HK-2 (cell line): ENCODE data around the gene WNK4.

ENCODE experiments used
- DNase-seq: peaks from one replicate; pipeline ENCODE4 v3.0.0-alpha.2; 2018; ENCODE audit not compliant: unreplicated experiment

Gene WNK4

GRCh38 chr17:42772945-42773289 lies 7.5 kb upstream of the WNK4 start:
- DNase-seq: no peak

GRCh38 chr17:42773290-42774035 lies 6.9 kb upstream of the WNK4 start, which contains the start of gene VPS25:
Gene VPS25, plus strand, starts transcription at chr17:42773449. Its CDS starts 27 bp downstream, at chr17:42773476.
- DNase-seq: peak; percentile 80

- DNase-seq: no peak
These were observed 6.2 kb upstream of the WNK4 start for GRCh38 chr17:42774066-42774745.

- peak; percentile 65 for DNase-seq
These were observed 4.8 kb upstream of the WNK4 start for GRCh38 chr17:42775534-42776098.

- no peak for DNase-seq
These were observed 1.8 kb upstream of the WNK4 start for GRCh38 chr17:42778570-42778969.

GRCh38 chr17:42779304-42779935 lies 990 bp upstream of the WNK4 start:
- no peak for DNase-seq

- DNase-seq: no peak
These were observed 635 bp downstream of the WNK4 start for GRCh38 chr17:42780851-42781638.

GRCh38 chr17:42781639-42782165 lies 1.3 kb downstream of the WNK4 start:
- DNase-seq: no peak

GRCh38 chr17:42782166-42783061 lies 2.0 kb downstream of the WNK4 start:
- no peak for DNase-seq

GRCh38 chr17:42783062-42783790 lies 2.8 kb downstream of the WNK4 start:
- peak; percentile 67 for DNase-seq

- no peak for DNase-seq
These were observed 3.4 kb downstream of the WNK4 start for GRCh38 chr17:42783791-42784138.

- no peak for DNase-seq
These were observed 4.0 kb downstream of the WNK4 start for GRCh38 chr17:42784409-42784808.

GRCh38 chr17:42784811-42785592 lies 4.6 kb downstream of the WNK4 start:
- no peak for DNase-seq

- no peak for DNase-seq
These were observed 6.9 kb downstream of the WNK4 start for GRCh38 chr17:42787266-42787665.

GRCh38 chr17:42791948-42792347 lies 11.5 kb downstream of the WNK4 start:
- DNase-seq: no peak

GRCh38 chr17:42792545-42792944 lies 12.1 kb downstream of the WNK4 start:
- DNase-seq: no peak

- no peak for DNase-seq
These were observed 14.7 kb downstream of the WNK4 start for GRCh38 chr17:42795061-42795460.

- no peak for DNase-seq
These were observed 15.1 kb downstream of the WNK4 start for GRCh38 chr17:42795465-42795864.
